HUES64 (cell line): ENCODE results near the gene SH3D19.
A peak's percentile ranks its signal among the peaks of the same experiment; 100 is the strongest.
"Not testable (repeated sequence)": the region's sequence is repeated elsewhere in the genome, so short reads cannot be mapped to it uniquely, and the experiment has no call there.

ENCODE experiments used
- H3K27ac ChIP-seq: 2 replicates; pipeline ENCODE4 v1.7.0; 2013; ENCODE audit warnings: low read depth, low read length, inconsistent platforms
- H3K27me3 ChIP-seq: 2 replicates; pipeline ENCODE4 v1.6.1; 2013; ENCODE audit warnings: mild to moderate bottlenecking, low read length; ENCODE audit not compliant: insufficient read depth
- H3K36me3 ChIP-seq: 2 replicates; pipeline ENCODE4 v1.6.1; 2013; ENCODE audit warnings: mild to moderate bottlenecking, low read length; ENCODE audit not compliant: insufficient read depth
- H3K4me1 ChIP-seq: 2 replicates; pipeline ENCODE4 v1.6.1; 2013; ENCODE audit warnings: mild to moderate bottlenecking, low read length, moderate library complexity; ENCODE audit not compliant: insufficient read depth
- H3K4me3 ChIP-seq: 2 replicates; pipeline ENCODE4 v1.5.1; 2013; ENCODE audit warnings: mild to moderate bottlenecking, low read length, moderate library complexity
- H3K9ac ChIP-seq: 2 replicates; pipeline ENCODE4 v1.6.1; 2013; ENCODE audit warnings: mild to moderate bottlenecking, low read depth, low read length
- H3K9me3 ChIP-seq: 2 replicates; pipeline ENCODE4 v1.6.1; 2013; ENCODE audit warnings: low read depth, low read length; ENCODE audit not compliant: insufficient read depth
- WGBS: fragments of 150-250, 120-280 bp; methylation state at CpG from one replicate; pipeline ENCODE4 v1.1.7; 2013; ENCODE audit warnings: missing lambda C conversion rate; 5-methylcytosine and 5-hydroxymethylcytosine counted together

The SH3D19 gene

DNA sequence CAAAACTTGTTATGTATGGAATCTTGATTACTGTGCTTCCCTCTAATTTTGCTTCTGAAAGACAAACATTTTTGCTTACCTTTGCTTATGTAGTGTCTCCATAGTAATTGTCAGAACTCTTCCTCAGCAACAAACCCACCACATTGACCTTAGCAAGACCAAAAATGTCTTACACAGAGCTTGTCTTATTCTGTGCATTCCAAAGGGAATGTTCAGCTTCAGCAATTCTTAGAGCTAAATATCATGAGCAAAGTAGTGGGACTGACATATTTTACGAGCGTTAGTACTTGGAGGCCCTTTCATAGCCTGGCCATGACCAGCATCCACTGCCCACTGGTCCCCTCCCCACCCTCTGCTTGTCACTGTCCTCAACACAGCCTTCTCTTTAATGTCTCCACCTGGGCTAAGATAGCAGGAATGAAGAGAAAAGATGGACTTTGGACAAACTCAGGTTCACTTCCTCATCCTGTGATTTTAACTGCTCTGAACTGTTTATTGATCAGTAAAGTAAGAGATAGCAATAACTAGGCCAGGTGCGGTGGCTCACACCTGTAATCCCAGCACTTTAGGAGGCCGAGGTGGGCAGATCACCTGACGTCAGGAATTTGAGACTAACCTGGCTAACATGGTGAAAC is 15.5 kb upstream of the SH3D19 start:
- Histone ChIP-seq H3K4me3 (no peak overlapping the region), H3K9ac (no peak overlapping the region), H3K36me3 (no peaks in the 10 kb centered on the region), H3K9me3 (no peaks in the 10 kb centered on the region), H3K27ac (no peak overlapping the region), H3K27me3 (no peaks in the 10 kb centered on the region), H3K4me1 (0 out of 2 replicates have a peak, but pooled peaks cover 3% of the 10 kb centered on the region)
- WGBS = 94% methylated on average over 5 of the region's 5 CpGs

DNA sequence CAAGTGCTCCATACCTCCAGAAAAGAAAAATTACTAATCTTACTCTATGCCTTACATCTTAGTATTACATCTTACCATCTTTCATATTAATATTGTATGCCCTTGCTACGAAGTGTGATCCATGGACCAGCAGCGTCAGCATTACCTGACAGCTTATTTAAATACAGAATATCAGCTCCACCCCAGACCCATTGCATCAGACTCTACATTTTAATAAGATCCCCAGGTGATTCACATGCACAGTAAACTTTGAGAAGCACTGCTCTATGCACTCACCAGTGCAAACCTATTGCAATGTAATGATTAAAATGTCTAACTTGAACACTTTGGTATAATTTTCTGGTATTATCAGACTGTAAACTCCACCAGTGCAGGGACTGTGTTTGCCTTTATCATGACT is 14.1 kb upstream of the SH3D19 start:
- Histone ChIP-seq H3K9me3 (no peaks in the 10 kb centered on the region), H3K9ac (no peak overlapping the region), H3K4me3 (no peak overlapping the region), H3K27me3 (no peaks in the 10 kb centered on the region), H3K27ac (no peak overlapping the region), H3K4me1 (no peaks in the 10 kb centered on the region), H3K36me3 (no peaks in the 10 kb centered on the region)
- 93% methylated on average over 2 of the region's 2 CpGs for WGBS

DNA sequence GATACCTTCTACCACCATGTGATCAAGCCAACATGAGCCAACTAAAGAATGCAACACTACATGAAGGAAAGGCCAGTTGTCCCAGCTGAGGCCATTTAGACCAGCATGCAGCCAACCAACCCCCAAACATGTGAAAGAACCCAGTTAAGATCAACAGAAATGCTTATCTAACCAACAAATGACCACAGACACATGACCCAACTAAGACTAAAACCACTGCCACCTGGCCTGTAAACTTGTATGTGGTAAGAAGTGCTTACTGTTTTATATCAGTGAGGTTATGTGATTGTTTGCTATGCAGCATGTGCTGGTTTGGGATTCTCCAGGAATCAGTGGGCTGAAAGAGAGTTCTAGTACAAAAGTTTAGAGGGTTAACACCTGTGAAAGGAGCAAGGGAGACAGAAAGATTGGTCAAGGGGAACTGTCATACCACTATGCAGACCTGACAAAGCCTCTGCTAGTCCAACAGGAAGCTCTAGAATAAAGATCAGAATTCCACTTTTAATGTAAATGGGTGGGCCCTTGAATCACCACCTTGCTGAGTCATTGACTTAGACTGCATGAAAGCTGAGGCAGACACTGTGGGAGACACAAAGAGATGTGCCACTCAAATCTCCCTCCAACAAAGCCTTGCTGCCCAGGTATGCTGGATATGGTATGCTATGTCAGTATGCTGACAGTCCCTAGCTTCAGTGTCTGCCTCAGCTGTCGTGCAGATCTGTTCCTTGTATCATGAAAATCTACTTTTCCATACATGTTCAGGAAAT is 6.1 kb upstream of the SH3D19 start:
- no peaks in the 10 kb centered on the region; the same call in 1 of the 2 replicates for H3K27me3 ChIP-seq
- H3K4me1 ChIP-seq = no peaks in the 10 kb centered on the region
- WGBS = 71% methylated on average over 1 of the region's 1 CpG
- H3K27ac ChIP-seq = no peak overlapping the region
- no peak overlapping the region for H3K9ac ChIP-seq
- H3K4me3 ChIP-seq = no peak overlapping the region
- H3K36me3 ChIP-seq = no peaks in the 10 kb centered on the region
- H3K9me3 ChIP-seq = no peaks in the 10 kb centered on the region

DNA sequence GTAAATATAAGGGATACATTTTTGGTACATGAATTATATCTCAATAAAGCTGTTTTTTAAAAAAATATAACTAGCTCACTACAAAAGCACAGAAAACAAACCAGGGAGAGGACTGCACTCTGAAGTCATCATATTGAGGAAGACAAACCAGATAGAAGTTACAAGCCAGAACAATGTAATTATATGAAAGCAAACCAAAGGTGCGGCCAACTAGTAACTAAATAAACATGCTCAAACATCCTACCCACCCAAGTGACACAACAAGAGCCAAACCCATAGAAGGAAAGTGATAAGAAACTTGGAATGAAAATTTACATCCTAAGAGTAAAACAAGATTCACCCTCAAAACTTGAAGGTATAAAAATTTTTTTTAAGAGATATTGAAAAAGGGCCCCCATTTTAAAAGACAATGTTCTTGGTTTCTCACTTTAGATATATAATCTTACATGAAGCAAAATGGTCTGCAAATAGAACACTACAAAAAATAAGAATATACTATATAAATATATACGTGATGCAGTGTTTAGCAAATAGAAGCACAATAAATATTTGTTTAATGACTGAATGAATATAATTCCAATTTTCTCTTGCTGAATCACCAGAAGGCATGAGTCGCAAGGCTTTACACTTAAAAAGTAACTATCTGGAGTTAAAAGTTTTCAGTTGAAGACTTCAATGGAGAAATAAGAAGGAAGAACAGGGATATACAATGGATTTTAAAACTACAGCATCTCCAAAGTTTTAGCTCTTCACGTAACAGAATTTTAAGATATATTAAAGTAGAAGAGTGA is 4.0 kb upstream of the SH3D19 start:
- Histone ChIP-seq H3K9ac (no peak overlapping the region), H3K9me3 (no peaks in the 10 kb centered on the region), H3K4me1 (peaks cover 4% of the 10 kb centered on the region), H3K4me3 (no peak overlapping the region), H3K36me3 (no peaks in the 10 kb centered on the region), H3K27ac (no peak overlapping the region), H3K27me3 (no peaks in the 10 kb centered on the region; the same call in 1 of the 2 replicates)
- WGBS = 83% methylated on average over 1 of the region's 4 CpGs

DNA sequence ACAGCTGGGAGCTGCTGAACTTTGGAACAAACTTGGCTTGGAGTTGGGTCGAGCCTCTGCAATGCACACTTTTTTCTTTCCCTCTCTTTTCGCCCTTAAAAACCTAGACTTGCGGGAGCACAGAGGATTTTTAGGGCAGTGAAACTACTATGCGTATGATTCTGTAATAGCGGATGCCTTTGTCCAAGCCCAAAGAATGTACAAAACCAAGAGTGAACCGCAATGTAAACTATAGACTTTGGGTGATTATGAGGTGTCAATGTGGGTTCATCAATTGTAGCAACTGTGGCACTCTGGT is 493 bp upstream of the SH3D19 start:
- H3K9me3 ChIP-seq = no peaks in the 10 kb centered on the region
- 69% methylated on average over 6 of the region's 6 CpGs for WGBS
- H3K4me1 ChIP-seq = peaks cover 27% of the 10 kb centered on the region
- H3K27ac ChIP-seq = no peak overlapping the region
- H3K27me3 ChIP-seq = no peaks in the 10 kb centered on the region; the same call in 1 of the 2 replicates
- no peaks in the 10 kb centered on the region for H3K36me3 ChIP-seq
- H3K9ac ChIP-seq = peak overlapping the region; percentile 98
- peak overlapping the region; percentile 94 for H3K4me3 ChIP-seq

DNA sequence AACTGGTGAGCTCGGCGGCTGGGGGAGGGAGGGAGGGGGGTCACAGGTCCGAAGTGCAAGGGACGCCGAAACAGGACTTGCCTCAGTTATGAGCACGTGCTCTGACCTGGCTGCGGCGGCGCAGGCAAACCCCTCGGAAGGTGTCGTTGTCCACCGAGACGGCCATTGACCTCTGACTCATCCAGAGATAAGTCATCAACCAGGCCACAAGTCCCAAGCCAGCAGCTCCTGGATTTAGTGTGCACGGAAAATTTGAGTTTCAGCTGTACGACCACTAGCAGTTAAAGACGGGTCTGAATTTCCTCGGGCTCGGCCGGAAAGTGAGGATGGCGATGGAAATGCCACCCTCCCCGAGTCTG is 674 bp downstream of the SH3D19 start:
- under 1% methylated on average over 21 of the region's 21 CpGs for WGBS
- peak overlapping the region; percentile 98 for H3K9ac ChIP-seq

DNA sequence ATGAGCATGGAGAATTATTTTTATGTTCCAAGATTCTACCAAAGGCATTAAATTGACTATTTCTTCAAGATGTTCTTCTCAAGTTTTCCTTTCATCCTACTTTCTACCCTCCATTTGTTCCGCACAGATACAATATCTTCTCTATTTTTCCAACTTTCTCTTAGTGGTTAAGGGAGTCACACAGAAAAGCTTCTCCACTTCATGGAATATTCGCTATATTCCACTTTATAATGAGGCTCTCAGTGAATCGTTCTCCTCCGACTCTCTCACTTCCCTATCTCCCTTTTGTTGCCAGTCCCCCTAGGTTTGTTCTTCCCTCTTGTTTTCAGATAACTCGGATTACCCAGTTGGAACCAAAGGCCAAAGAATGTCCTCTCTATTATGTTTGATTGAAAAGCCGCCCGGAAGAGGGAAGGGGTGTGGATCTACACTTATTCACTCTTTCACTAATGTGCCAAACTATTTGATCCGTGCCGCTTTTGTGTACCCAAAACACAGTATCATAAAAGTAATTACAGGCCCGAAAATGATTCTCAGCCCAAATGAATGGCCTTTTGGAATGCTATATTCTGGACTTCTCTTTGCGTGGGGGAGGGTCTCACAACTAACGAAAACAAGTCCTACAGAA is 1.2 kb downstream of the SH3D19 start:
- no peaks in the 10 kb centered on the region; the same call in 1 of the 2 replicates for H3K27me3 ChIP-seq
- 0 out of 2 replicates have a peak, but pooled peaks cover 1% of the 10 kb centered on the region for H3K36me3 ChIP-seq
- H3K4me3 ChIP-seq = peak overlapping the region; percentile 94
- H3K9me3 ChIP-seq = no peaks in the 10 kb centered on the region
- H3K27ac ChIP-seq = peak overlapping the region; percentile 85
- peaks cover 27% of the 10 kb centered on the region for H3K4me1 ChIP-seq
- 2% methylated on average over 12 of the region's 12 CpGs for WGBS
- peak overlapping the region; percentile 98 for H3K9ac ChIP-seq

More for the DNA sequence above, 674 bp downstream of the SH3D19 start:
- peaks cover 27% of the 10 kb centered on the region for H3K4me1 ChIP-seq
- H3K36me3 ChIP-seq = no peaks in the 10 kb centered on the region
- H3K9me3 ChIP-seq = no peaks in the 10 kb centered on the region
- no peaks in the 10 kb centered on the region; the same call in 1 of the 2 replicates for H3K27me3 ChIP-seq
- H3K4me3 ChIP-seq = peak overlapping the region; percentile 94
- H3K27ac ChIP-seq = peak overlapping the region; percentile 85

DNA sequence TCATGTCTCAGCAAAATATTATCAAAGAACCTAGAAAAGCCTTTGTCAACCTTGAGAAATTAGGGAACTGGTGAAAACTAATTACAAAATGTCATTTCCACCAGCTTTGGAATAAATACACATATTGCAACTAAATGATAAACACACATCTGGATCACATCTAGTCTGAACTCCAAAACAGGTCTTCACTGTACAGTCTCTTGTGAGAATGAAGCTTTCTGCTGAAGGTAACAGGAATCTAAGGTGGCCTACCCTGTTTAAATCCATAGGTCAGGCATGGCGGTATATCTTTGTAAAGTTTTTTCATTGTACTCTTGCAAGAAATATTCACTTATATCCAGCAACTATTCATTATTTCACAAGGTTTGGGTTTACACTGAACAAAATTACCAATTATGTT is 1.7 kb downstream of the SH3D19 start:
- Histone ChIP-seq H3K4me1 (peaks cover 27% of the 10 kb centered on the region), H3K9ac (peak overlapping the region; percentile 98), H3K36me3 (0 out of 2 replicates have a peak, but pooled peaks cover 2% of the 10 kb centered on the region), H3K27ac (peak overlapping the region; percentile 85), H3K9me3 (no peaks in the 10 kb centered on the region), H3K27me3 (no peaks in the 10 kb centered on the region; the same call in 1 of the 2 replicates), H3K4me3 (peak overlapping the region; percentile 94)
- WGBS = 56% methylated on average over 1 of the region's 1 CpG

DNA sequence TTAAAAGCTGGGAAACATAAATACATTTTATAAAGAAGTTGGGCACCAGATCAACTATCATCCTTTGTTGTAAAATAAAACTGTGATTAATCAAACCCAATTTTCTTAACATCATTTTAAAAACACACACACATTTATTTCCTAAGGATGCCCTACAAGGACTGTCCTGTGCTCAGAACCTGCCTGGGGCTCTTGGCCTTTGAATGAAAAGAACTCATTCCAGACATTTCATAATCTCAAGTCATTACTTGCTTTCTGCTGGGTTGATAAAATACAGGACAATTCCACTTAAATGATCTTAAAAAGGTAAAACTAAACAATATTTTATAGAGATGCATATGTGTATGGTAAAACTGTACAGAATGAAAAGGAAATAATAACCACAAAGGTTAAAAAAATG is 2.8 kb downstream of the SH3D19 start:
- Histone ChIP-seq H3K9ac (no peak overlapping the region), H3K4me3 (peak overlapping the region; percentile 94; the same call in 1 of the 2 replicates), H3K36me3 (peaks cover 2% of the 10 kb centered on the region; the same call in 1 of the 2 replicates), H3K27ac (no peak overlapping the region), H3K4me1 (peaks cover 27% of the 10 kb centered on the region), H3K9me3 (no peaks in the 10 kb centered on the region), H3K27me3 (no peaks in the 10 kb centered on the region; the same call in 1 of the 2 replicates)

DNA sequence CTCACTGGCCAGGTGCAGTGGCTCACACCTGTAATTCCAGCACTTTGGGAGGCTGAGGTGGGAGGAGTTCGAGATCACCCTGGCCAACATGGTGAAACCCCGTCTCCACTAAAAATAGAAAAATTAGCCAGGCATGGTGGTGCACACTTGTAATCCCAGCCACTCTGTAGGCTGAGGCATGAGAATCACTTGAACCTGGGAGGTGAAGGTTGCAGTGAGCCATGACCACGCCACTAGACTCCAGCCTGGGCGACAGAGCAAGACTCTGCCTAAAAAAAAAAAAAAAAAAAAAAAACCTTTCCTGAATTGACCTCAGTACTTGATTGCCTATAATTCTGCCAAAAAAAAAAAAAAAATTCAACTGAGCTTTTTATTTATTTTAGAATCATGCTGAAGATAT is 3.2 kb downstream of the SH3D19 start:
- H3K4me3 ChIP-seq, H3K36me3 ChIP-seq, H3K27ac ChIP-seq, H3K9me3 ChIP-seq, H3K9ac ChIP-seq, H3K27me3 ChIP-seq: not testable (repeated sequence)
- H3K4me1 ChIP-seq = peaks cover 27% of the 10 kb centered on the region
- 93% methylated on average over 4 of the region's 4 CpGs for WGBS
